ENCODE measurements around the gene LHX6. TPM values are rescaled to one million over a fixed set of nuclear protein-coding genes. Genes with fewer than 3 reads are reported as not detected.

LHX6 gene
- total RNA-seq, 4 donors from 2014 or later = 2.5 to 15.0 (median 6.5) TPM

GRCh38 chr9:122176916-122177315 is 51.8 kb downstream of the LHX6 start:
- H3K9me3 ChIP-seq = no peaks in the 10 kb centered on the region
- H3K27me3 ChIP-seq = peaks cover 0 to 22% of the 10 kb centered on the region in 2 donors
- no peaks in the 10 kb centered on the region for H3K36me3 ChIP-seq
- DNase-seq (ENCODE audit: low spot score in 2 of 2) = no peak
- TF ChIP-seq, protein P1, sequence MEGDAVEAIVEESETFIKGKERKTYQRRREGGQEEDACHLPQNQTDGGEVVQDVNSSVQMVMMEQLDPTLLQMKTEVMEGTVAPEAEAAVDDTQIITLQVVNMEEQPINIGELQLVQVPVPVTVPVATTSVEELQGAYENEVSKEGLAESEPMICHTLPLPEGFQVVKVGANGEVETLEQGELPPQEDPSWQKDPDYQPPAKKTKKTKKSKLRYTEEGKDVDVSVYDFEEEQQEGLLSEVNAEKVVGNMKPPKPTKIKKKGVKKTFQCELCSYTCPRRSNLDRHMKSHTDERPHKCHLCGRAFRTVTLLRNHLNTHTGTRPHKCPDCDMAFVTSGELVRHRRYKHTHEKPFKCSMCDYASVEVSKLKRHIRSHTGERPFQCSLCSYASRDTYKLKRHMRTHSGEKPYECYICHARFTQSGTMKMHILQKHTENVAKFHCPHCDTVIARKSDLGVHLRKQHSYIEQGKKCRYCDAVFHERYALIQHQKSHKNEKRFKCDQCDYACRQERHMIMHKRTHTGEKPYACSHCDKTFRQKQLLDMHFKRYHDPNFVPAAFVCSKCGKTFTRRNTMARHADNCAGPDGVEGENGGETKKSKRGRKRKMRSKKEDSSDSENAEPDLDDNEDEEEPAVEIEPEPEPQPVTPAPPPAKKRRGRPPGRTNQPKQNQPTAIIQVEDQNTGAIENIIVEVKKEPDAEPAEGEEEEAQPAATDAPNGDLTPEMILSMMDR (IDR thresholded peaks at IDR 0.05) = no peak
- TF ChIP-seq POLR2A (IDR thresholded peaks at IDR 0.05) (no peak), EP300 (IDR thresholded peaks at IDR 0.05) (no peak)
- no peak overlapping the region for H3K4me3 ChIP-seq
- 83 to 93% methylated on average over 2 of the region's 2 CpGs for WGBS, 2 donors
- H3K4me1 ChIP-seq = no peaks in the 10 kb centered on the region
- no peak overlapping the region for H3K27ac ChIP-seq

- TF ChIP-seq, protein P1 (IDR thresholded peaks at IDR 0.05) = no peak
- TF ChIP-seq EP300 (IDR thresholded peaks at IDR 0.05) = no peak
- TF ChIP-seq POLR2A (IDR thresholded peaks at IDR 0.05) = no peak
- DNase-seq (ENCODE audit: low spot score in 2 of 2) = no peak
- Histone ChIP-seq H3K27me3 (peaks cover 0 to 15% of the 10 kb centered on the region in 2 donors), H3K4me3 (no peak overlapping the region), H3K9me3 (no peaks in the 10 kb centered on the region), H3K4me1 (no peaks in the 10 kb centered on the region), H3K36me3 (no peaks in the 10 kb centered on the region), H3K27ac (no peak overlapping the region)
- 74 to 86% methylated on average over 3 of the region's 3 CpGs for WGBS, 2 donors
These were observed 55.1 kb downstream of the LHX6 start for GRCh38 chr9:122173670-122174069.

DNA sequence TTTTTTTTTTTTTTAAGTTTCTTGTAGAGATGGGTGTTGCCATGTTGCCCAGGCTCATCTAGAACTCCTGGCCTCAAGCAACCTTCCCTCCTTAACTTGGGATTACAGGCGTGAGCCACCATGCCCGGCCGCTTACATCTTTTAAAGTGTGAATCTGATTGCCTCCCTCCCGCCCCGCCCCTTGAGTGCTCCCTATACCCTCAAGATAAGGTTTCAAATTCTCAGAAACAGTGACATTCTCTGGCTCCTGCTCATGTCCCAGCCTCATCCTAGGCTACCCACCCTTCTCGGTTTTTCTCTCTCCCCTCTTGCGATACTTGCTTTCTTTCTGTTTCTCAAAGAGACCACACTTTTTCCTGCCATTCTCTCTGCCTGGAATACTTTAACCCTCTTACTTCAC is 56.6 kb downstream of the LHX6 start:
- no peaks in the 10 kb centered on the region for H3K9me3 ChIP-seq
- WGBS, 2 donors = 85 to 87% methylated on average over 7 of the region's 7 CpGs
- H3K36me3 ChIP-seq = no peaks in the 10 kb centered on the region
- no peaks in the 10 kb centered on the region for H3K4me1 ChIP-seq
- DNase-seq (ENCODE audit: low spot score in 2 of 2) = no peak
- TF ChIP-seq POLR2A (IDR thresholded peaks at IDR 0.05) = no peak
- no peak for TF ChIP-seq EP300 (IDR thresholded peaks at IDR 0.05)
- TF ChIP-seq, protein P1 (IDR thresholded peaks at IDR 0.05) = no peak
- no peak overlapping the region for H3K27ac ChIP-seq
- peaks cover 0 to 15% of the 10 kb centered on the region in 2 donors for H3K27me3 ChIP-seq
- H3K4me3 ChIP-seq = no peak overlapping the region

DNA sequence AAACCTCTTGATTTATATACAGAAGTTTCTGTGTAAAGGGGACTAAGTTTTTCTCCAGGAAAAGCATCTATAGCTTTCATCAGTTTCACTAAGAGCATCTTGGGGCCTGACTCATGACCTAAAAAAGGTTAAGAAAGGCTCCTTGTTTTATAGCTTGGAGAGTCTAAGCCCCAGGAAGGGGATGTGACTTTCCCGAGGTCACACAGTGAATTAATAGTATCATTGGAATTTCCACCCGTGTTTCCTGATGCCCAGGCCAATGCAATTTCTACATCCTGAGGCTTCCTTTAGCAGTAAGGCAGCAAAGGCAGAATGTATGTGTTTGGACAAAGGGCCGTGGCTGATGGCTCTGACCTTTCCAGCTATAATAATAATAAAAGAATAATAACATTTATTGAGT is 60.4 kb downstream of the LHX6 start:
- TF ChIP-seq POLR2A (IDR thresholded peaks at IDR 0.05) = no peak
- TF ChIP-seq, protein P1 (IDR thresholded peaks at IDR 0.05) = no peak
- TF ChIP-seq EP300 (IDR thresholded peaks at IDR 0.05) = no peak
- DNase-seq (ENCODE audit: low spot score in 2 of 2) = no peak
- no peaks in the 10 kb centered on the region for H3K4me1 ChIP-seq
- H3K27me3 ChIP-seq = peaks cover 0 to 3% of the 10 kb centered on the region in 2 donors
- no peaks in the 10 kb centered on the region for H3K36me3 ChIP-seq
- no peak overlapping the region for H3K4me3 ChIP-seq
- H3K9me3 ChIP-seq = no peaks in the 10 kb centered on the region
- WGBS, 2 donors = 21 to 50% methylated on average over 3 of the region's 3 CpGs
- no peak overlapping the region for H3K27ac ChIP-seq

DNA sequence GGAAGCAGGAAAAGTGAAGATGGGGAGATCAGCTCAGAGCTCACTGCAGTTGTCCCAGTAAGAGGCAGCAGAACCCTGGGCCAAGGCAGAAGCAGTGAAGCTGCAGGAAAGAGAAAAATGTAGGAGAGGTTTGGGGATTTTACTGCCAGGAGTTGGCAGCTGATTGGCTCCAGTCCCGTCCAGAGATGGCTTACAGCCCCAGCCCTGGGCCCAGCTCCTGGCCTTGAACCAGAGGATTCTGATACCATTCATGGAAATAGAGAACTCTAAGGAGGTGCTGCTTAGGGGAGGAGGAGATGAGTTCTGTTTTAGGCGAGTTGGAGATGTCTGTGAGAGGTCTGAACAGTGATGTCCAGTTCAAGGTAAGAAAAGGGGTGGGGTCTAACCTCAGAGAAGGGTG is 64.5 kb downstream of the LHX6 start:
- WGBS, 2 donors = 27 to 45% methylated on average over 2 of the region's 2 CpGs
- no peak for DNase-seq (ENCODE audit: low spot score in 2 of 2)
- no peak overlapping the region for H3K4me3 ChIP-seq
- TF ChIP-seq EP300 (IDR thresholded peaks at IDR 0.05) = no peak
- TF ChIP-seq, protein P1 (IDR thresholded peaks at IDR 0.05) = no peak
- TF ChIP-seq POLR2A (IDR thresholded peaks at IDR 0.05) = no peak
- peaks cover 0 to 5% of the 10 kb centered on the region in 2 donors for H3K27me3 ChIP-seq
- no peaks in the 10 kb centered on the region for H3K36me3 ChIP-seq
- H3K4me1 ChIP-seq = peaks cover 0 to 5% (median 0%) of the 10 kb centered on the region in 4 donors
- peaks cover 0 to 7% (median 0%) of the 10 kb centered on the region in 4 donors for H3K9me3 ChIP-seq
- H3K27ac ChIP-seq = no peak overlapping the region

Measured in tibial nerve (tissue), 4 donors.